Activated CD4-positive, CD25-positive, alpha-beta regulatory T cell treated with anti-CD3 and anti-CD28 coated beads, Interleukin-2, amount 50 U/mL, for 72 hours (primary cell): ENCODE data around the gene CHMP3.
"Not testable (repeated sequence)": the region's sequence is repeated elsewhere in the genome, so short reads cannot be mapped to it uniquely, and the experiment has no call there.

Source experiments
- DNase-seq: peaks from one replicate; pipeline ENCODE4 v3.0.0; 2021

CHMP3 gene

DNA sequence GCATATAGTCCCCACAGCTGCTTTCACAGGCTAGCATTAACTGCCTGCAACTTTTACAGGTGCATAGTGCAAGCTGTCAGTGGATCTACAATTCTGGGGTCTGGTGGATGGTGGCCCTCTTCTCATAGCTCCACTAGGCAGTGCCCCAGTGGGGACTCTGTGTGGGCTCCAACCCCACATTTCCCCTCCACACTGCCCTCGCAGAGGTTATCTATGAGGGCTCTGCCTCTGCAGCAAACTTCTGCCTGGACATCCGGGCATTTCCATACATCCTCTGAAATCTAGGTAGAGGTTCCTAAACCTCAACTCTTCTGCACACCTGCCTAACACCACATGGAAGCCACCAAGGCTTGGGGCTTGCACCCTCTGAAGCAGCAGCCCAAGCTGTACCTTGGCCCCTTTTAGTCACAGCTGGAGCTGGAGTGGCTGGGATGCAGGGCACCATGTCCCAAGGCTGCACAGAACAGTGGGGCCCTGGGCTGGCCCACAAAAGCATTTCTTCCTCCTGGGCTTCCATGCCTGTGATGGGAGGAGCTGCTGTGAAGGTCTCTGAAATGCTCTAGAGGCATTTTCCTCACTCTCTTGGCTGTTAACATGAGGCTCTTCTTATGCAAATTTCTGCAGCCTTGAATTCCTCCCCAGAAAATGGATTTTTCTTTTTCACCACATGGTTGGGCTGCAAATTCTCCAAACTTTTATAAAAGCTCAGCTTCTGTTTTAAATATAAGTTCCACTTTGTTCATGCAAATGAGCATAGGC, 62.7 kb downstream of the CHMP3 start:
- DNase-seq: no peak

DNA sequence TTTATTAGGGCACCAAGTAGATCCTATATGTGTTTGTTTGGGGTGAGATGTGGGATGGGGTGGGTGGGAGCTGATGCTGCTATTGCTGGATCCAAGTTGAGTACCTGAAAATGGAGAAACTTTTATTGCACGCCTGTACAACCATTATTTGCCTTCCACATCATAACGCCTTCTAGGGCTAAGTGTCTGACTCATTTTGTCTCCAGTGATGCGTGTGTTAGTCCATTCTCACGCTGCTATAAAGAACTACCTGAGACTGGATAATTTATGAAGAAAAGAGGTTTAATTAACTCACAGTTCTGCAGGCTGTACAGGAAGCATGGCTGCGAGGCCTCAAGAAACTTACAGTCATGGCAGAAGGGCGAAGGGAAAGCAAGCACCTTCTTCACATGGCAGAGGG, 63.9 kb downstream of the CHMP3 start:
- no peak for DNase-seq

DNA sequence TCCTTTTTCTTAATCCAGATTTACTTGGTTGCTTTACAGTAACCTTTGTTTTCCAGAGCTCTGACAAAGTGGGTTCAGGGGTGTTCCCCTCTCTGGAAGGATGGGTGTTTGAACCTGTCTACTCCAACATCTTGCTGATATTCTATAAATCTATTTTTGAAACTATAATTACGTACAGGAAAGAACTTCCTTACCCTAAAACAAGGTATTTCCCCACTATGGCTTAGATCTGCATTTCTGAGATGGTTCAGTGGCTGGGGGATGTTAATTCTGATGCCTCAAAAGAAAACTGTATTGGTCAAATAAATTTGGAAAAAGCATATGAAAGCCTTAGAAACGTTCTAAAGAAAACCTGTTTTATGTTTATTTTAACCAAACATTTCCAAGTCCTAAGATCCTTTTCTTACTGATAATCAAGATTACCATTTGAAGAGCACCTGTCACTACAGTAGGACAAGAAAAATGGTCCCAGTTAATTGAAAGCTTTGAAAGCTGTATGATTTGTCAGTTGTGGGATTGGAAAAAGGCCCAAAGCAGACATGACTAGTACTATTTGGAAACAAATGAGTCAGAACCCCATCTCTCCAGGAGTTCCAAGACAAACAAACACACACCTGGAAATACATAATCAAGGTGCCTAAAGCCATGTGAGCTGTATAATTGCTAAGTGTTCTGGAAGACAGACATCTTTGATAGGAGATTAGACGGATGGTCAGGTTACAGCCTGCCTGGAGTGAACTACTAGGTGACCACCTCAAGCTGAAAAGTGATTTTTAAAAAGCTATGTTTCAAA, 64.6 kb downstream of the CHMP3 start:
- DNase-seq: no peak

DNA sequence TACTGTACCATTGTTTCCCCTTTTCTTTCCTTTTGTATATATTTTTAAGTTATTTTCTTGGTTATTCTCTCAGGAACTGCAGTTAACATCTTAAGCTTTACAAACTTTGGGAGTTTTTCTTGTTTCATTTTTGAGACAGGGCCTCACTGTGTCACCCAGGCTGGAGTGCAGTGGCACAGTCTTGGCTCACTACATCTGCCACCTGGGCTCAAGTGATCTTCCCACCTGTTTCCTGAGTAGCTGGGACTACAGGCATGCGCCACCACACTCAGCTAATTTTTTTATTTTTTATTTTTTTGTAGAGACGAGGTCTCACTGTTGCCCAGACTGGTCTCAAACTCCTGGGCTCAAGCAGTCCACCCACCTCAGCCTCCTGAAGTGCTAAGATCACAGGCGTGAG, 66.9 kb downstream of the CHMP3 start:
- not testable (repeated sequence) for DNase-seq

DNA sequence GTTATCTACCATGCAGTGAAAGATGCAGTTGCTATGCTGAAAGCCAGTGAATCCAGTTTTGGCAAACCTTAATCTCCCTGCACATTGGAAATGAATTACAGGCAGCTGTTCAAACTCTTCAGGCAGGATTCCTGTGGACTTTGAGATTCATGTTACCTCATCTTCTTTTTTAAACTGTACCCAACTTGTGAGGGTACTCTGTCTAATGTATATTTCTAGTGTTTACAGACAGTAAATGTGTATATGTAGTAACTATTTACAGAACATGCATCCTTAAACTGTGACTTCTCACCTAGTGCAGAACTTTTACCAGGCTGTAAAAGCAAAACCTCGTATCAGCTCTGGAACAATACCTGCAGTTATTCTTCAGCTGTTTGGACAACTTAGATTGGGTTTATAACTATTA, 71.2 kb downstream of the CHMP3 start:
- no peak for DNase-seq

DNA sequence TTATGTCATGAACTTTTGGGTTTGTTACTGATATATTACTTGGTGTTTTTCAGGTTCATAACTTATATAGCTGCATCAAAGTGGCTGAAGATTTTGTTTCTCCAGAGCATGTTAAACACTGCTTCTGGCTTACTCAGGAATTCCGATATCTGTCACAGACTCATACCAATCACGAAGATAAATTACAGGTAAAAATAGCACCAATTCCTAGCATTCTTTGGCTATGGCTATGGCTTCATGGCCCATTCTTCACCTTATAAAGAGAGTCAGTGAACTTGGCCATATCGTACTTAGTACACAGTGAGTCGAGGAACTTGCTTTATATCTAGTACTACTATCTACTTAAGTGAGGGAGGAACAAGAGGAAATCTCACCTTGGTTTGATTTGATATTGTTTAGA, 72.2 kb downstream of the CHMP3 start:
- no peak for DNase-seq

DNA sequence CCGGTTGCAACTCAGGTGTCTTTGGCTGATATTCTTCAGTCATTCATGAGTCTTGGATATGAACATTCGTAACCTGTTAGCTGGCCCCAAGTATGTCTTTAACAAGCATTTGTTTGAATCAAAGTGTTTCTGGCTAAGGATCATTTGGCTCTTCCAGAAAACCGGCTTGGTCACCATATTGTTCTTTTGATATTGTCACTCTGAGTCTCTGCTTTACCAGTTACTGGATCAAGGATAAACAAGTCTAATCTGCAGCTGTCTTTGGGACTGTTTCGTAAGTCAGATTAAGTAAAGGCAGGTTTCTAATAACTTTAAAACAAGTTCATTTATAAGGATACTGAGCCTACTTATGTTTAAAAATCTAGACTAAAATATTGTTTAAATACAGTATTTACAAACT, 73.0 kb downstream of the CHMP3 start:
- DNase-seq: no peak

DNA sequence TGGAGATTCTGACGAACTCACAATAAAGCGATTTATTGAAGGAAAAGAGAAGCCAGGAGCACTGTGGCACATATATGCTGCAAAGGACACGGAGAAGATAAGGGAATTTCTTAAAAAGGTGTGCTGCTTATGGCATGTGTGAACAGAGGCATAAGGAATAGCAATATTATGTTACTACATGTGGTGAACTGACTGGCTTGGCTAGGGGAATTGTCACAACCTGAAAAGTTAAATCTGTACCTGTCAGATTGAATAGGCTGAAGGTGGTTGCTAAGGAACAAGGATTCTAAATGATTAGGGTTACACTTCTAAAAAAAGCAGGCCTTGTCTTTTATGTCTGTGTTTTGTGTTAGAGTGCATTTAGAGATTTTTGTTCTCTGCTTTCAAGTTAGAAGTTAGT, 73.7 kb downstream of the CHMP3 start:
- no peak for DNase-seq

DNA sequence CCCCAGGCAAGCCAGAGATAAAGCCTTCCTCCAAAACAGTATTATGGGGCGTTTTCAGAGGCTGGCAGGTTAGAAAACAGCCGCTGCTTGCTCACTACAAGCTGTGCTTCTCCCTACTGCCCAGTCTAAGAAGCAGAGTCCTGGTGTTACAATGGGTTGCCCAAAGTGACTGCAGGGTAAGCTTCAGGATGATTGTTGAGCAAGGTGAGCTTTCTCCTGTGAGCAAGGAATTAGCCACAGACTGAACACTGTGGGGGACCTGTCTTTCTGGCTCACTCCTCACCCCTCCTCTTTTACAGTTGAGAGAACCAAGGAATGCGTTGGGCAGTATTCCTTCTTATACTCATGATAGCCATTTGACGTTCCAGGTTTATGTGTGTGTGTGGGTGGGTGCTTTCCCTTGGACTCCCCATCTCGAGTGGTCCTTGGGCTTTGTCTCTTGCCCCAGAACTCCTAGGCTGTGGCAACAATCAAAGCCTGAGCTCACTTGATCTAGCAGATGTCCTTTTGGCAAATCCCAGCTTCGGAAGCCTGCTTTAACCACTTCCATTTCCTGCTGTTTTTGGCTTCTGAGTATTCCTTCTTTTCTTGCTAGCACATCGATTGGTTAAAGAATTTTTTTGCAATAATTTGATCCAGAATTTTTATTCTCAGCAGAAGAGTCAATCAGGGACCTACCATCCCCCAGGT, 74.5 kb downstream of the CHMP3 start:
- DNase-seq: no peak

DNA sequence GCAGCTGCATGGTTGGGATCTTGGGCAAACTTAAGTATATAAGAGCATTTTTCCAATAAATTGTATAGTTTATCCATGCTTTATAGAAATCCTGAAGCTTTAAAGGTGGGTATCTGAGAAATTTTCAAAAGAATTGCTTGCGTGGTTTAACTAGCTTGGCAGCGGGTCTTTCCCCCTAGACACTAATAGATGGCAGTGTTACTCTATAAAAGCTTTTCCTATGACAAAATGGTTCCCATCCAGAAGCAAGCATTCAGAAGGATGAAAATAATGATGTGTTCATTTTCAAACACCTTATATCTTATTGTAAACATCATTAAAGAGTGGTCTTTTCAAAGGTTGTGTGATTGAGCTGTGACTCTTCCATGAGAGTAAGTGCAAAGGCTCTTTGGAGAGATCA, 76.2 kb downstream of the CHMP3 start:
- DNase-seq: no peak

DNA sequence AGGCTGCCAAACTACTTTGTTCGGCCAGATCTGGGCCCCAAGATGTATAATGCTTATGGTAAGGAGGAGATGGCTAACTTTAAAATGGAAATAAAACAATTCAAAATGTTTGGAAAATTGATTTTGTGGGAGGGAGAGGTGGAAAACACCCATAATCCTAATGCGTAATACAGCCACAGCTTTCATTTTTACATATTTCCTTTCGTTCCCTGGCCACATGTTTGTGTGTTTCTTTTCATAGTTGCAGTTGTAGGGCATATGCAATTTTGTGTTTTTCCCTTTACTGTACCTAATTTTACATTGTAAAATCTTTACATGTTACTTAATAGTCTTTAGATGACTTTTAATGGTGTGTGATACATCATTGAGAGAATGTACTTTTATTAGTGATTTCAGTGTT, 77.4 kb downstream of the CHMP3 start:
- DNase-seq: no peak

DNA sequence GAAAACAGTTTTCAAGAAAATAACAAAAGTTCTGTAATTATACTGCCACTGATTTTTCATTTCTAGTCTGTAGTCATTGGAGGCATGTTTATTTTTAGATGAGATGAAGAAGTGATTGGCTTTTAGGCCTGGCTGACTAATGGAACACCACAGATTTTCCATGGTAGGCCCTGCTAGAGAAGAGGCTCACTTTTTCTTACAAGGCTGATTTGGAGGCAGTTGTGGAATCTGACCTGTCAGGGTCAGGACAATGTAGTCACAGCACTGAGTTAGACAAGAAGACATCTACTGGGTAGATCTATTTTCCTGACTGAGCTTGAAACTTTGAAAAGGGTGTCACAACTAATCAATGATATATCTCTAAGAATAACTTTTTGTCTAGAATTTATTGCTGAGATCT, 78.1 kb downstream of the CHMP3 start:
- DNase-seq: no peak

DNA sequence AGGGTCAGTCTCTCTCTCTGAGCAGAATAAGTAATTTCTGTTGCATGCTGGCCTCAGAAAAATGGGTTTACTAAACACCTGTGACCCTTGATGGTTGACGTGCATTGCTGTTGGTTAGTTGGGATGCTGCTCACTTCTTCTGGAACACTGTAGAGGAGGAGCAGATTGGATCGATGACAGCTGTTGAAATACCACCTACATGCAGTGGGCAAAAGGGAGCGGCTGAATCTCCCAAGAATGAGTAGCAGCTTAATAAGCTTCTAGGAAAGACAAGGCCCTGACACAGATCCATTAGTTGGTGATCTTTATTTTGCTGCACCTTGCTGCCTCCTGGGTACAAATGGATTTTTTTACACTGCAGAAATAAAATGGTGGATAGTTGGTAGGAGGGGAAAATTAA, 78.9 kb downstream of the CHMP3 start:
- DNase-seq: no peak

DNA sequence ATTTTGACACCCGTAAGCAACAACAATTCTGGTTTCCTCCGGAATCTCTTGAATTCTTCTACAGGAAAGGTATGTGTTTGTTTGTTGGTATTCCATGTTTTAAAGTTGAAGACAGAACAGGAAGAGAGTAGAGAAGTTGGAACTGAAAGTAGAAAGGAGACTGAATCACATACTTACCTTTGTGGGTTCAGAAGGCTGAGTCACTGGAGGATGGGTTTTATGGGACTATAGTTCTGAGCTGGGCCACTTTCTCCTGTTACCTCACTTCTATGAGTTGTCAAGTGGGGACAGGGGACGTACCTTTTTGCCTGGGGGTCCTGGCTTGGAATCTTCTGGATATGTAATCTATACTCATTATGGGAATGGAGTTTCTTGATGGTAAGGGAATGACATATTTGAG, 81.2 kb downstream of the CHMP3 start:
- no peak for DNase-seq

DNA sequence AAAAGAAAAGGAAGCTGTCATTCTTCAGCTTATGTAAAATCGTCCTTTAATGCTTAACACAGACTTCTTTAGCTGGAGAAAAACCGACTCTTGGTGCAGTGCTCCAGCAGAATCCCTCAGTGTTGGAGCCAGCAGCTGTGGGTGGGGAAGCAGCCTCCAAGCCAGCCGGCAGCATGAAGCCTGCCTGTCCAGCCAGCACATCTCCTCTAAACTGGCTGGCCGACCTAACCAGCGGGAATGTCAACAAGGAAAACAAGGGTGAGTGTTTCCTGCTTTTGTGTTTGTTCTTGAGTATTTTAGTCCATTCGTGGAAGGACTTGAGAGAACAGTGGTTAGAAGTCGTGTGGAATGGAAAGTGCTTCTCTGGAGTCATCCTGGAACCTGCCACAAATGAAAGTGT, 83.1 kb downstream of the CHMP3 start:
- no peak for DNase-seq

DNA sequence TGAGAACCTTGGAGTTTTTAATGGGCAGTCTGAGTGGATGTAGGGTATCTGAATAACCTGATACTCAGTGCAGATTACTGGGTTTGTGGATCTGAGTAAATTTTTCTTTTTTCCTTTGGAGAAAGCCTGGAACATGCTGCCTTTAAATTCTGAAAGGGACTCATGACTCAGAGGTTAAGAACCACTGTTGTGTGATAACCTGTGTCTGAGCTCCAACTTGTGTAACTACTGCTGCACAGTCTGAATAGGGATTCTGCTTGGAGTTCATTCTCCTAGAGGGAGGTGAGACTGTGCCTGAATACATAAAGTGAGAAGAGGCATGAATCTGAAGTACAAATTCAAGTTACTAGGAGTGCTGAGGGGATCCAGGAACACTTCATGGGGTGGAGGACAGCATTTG, 85.9 kb downstream of the CHMP3 start:
- DNase-seq: no peak

DNA sequence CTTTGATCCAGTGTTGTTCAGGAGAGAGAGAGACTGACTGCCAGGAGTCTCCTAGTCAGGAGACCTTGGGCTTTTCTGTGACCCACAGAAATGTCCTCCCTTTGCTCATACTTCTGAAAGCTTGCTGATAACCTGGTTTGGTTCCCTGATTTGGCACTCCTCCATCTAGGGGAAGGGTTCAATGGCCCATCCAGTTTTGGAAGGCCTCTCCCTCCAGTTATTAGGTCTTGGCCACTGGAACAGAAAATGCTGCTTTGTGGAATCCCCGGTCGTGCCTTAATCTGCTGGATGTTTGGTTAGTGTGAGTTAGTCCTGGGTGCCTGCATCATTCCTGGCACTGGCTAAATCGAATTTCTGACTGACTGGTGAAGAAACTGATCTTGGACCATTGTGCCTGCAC, 86.3 kb downstream of the CHMP3 start:
- DNase-seq: no peak

DNA sequence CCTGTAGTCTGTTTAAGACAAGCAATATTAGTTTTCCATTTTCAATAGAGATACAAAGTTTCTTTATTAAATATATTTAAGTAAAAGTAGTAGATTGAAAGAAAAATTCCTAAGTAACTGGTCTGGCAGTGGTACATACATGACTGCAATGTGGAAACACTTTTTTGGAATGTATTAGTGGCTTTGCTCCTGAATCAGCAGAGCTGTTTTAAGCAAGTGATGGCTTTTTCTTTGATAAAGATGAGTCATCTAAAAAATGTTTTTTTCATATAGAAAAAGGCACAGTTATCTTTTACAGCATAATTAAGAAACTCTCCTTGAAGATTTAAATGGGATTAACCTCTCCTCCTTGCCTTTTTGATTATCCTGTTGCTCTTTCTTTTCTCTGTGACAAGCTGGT, 87.2 kb downstream of the CHMP3 start:
- no peak for DNase-seq

DNA sequence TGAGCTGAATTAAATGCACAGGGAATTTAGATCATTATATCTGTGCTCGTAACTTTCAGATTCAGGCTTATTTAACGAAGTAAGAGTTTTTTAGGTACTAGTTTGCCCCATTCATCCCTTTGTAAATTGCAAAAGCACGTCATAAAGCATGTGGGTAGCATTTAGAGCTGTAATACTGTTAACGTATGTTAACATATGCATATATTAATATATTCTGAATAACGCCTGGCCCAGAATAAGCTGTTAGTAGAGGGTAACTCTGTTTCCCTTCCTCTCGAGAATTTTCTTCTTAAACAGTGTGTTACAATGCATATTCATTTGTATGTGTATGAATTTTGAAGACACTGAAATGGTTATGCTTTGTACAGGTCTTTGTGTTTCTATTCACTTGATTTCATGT, 91.6 kb downstream of the CHMP3 start:
- no peak for DNase-seq

DNA sequence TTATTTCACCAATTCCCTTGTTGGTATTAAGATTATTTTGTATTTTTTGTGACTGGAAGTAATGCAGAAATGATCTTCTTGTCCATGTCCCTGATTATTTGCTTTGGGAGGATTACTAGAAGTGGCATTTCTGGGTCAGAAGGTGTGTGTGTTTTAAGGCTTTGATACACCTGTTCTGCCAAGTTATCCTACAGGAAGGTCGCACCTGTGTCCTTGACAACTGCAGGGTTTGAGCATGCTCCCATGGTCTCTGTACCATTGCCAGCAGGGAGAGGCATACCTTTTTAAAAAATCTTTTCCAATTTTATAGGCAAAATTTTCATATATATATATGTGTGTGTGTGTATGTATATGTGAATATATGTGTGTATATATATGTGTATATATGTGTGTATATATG, 92.4 kb downstream of the CHMP3 start:
- DNase-seq: no peak

DNA sequence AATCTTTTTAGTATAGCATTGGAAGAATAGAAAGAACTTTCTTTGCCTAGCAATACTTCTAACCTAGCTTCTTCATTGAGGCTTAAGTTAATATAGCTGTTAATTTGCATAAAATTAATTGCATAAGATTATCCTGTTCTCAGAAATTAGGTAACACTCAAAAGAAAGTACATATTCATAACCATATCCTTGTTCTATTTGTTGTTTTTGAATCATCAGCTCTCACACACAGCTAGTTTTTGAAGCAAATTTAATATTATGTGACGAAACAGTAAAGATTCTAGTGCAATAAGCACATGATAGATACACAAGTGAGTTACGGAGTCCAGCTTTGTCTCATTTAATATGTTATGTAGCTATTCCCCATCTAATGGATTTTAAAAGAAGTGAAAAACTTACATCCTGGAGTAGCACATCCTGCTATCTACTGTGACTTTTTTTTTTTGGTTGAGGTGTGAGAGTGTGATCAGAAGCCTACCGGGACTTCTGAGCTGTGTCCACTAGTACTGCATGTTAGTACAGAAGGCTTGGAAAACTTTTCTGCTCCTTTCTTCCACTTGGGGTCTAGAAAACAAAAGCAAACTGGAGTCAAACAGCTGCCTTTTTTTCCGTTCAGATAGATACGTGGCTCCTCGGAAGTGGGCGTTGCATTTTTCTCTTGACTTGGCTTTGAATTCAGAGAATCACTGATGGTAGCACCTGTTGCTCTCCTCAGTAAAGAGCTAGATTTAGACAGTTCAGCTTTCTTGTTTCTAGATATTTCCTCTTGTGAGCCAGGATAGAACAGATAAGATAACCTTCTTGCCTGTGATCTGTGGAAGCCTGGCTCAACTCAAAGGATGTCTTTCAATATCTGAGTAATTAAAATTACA, 94.8 kb downstream of the CHMP3 start:
- DNase-seq: no peak

DNA sequence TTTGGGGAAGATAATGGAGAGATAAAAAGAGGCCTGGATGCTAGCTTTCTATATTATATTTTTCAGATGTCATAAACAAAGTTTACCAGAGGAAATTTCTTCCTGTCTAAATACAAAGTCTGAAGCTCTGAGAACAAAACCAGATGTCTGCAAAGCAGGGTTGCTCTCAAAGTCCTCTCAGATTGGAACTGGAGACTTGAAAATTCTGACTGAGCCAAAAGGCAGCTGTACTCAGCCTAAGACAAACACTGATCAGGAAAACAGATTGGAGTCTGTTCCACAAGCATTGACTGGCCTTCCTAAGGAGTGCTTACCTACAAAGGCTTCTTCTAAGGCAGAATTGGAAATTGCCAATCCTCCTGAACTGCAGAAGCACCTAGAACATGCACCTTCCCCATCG, 96.9 kb downstream of the CHMP3 start:
- no peak for DNase-seq

DNA sequence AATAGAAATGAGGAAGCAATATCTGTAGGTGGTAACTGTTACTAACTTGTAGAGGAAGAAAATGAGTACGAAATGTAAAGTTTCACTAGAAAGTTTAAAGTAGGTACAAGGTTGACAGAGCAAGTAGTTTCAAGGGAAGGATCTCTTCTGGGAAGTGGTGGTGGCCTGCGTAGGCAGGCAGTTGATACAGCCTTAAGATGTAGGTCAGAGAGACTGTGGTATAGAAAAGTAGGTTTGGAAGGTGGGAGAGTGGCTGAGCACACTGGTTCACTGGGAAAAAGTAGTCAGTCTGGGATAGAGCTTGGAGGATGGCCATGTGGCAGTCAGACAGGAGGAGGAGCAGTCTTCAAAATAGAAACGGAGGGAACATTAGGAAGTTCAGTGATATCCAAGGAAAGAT, 98.6 kb downstream of the CHMP3 start:
- DNase-seq: no peak
